GM19035 (cell line): ENCODE results near the gene PIGL.
A peak's percentile ranks its signal among the peaks of the same experiment; 100 is the strongest.
"Not testable (repeated sequence)": the region's sequence is repeated elsewhere in the genome, so short reads cannot be mapped to it uniquely, and the experiment has no call there.

Experiments used
- ATAC-seq: cut with Tn5 transposase; IDR thresholded peaks from one replicate; pipeline ENCODE4 v1.9.1; 2021; ENCODE audit not compliant: unreplicated experiment

Gene PIGL

DNA sequence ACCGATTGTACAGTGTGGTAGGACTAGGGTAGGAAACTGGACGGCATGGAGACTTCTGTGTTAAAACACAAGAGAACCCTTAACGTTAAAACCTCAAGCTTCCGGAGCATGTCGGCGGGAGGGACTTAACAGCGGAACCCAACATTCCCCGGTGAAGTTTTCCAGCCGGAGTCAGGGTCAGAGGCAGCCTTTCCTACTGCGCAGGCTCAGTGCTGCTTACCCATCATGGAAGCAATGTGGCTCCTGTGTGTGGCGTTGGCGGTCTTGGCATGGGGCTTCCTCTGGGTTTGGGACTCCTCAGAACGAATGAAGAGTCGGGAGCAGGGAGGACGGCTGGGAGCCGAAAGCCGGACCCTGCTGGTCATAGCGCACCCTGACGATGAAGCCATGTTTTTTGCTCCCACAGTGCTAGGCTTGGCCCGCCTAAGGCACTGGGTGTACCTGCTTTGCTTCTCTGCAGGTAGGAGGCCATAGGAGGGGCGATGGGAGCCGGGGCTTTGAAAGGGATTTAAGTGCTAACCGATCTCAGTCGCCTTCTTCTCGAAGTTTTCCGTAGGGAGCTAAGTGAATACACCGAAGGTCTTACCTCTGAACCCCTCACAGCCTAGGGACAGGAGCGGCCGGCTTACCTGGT is at the start of gene PIGL:
TSS of gene PIGL (plus strand) at position 209 of the 634 bp plus-strand sequence. CDS start at position 226, 17 bp downstream.
- peak; percentile 44 for ATAC-seq

DNA sequence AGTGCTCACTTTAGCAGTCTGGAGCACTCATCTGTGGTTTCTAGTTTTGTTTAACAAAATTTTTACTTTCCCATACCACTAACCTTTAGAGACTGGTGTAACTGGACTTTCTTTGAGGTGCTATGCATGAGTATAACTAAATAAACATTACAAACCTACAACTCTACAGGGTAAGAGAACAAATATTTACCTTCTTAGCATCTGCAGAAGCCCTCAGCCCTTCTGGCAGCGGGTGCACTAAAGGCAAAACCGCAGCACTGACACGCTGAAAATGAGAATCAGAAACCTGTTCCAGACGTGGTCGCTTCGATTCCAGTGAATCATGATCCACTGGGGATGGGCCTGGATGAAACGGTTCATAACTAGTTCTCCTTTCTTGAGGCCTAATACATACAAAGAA is 45.4 kb upstream of the PIGL start:
- no peak for ATAC-seq

DNA sequence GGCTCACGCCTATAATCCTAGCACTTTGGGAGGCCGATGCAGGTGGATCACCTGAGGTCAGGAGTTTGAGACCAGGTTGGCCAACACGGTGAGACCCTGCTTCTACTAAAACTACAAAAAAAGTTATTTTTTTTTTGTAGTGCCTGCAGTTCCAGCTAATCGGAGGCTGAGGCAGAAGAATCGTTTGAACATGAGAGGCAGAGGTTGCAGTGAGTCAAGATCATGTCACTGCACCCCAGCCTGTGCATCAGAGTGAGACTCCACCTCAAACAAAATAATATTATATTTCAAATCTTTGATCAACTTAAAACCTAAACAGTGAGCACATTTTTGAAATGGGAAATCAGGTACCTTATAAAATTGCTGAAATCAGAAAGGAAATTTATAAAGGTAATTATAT is 38.2 kb upstream of the PIGL start:
- ATAC-seq = no peak

DNA sequence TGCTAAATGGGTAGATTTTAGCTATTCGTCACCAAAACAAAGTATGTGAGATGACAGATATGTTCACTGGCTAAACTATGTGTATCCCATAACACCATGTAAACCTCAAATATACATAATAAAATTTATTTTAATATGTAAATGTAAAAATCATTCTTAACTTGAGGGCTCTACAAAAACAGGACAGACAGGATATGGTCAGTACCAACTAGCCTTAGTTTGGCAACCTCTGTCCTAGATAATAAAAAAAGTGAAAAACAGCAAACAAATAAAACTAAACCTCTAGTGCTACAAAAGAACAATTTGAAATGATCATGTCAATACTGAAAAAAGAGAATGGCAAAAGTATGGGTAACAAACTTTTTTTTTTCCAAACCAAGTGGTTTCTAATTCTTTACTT is 35.4 kb upstream of the PIGL start:
- no peak for ATAC-seq

DNA sequence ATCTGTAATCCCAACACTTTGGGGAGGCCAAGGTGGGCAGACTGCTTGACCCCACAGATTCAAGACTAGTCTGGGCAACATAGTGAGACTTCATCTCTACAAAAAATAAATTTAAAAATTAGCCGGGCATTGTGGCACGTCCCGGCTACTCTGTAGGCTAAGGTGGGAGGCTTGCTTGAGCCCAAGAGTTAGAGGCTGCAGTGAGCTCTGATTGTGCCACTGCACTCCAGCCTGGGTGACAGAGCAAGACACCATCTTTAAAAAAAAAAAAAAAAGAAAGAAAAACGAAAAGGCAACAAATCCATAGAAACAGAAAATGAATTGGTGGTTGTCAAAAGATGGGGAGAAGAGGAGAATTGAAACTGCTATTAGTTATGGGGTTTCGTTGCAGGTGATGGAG is 29.4 kb upstream of the PIGL start:
- no peak for ATAC-seq

DNA sequence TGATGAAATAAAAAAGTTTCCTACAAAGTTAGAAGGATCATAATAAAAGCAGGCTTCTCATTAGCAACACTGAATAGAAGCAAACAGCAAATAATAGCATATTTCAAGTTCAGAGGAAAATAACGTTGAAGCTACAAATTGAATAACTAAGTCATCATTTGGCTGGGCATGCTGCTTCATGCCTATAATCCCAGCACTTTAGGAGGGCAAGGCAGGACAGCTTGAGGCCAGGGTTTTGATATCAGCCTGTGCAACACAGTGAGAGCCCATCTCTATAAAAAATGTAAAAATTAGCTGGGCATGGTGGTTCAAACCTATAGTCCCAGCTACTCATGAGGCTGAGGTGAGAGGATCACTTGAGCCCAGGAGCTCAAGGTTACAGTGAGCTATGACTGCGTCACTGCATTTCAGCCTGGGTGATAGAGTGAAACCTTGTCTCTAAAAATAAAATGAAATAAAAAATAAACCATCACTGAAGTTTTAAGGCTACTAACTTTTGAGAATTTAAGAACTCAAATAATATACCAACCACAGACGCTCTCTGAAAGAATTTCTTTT is 27.1 kb upstream of the PIGL start:
- no peak for ATAC-seq

DNA sequence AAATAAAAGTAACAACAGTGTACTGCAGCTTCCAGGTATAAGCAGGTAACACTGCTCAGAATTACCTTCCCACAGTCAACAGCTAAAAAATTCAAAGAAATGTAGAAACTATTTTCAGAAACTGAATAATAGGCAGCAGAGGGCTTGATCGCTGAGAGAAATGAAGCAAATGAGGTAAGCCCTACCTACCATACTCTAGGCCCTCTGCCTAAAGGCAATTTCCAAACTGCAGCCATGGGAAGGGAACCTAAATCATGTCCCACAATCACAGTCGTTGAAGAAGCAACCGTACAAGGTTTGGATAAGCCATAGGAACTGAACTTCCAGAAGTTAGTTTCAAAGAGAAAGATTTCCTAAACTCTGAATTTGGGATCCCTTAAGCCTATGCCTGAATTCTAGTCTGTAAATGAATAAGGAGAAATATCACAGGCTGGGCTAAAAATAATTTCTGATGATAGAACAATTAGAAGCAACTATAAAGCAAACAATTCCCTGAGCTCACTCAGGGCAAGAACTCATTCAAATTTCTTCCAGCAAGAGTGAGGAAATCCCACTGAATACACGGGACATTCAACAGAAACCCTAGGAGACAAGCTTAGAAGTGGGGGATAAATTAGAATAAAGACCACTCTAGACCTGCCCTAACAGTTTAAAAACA is 26.2 kb upstream of the PIGL start:
- ATAC-seq = no peak

DNA sequence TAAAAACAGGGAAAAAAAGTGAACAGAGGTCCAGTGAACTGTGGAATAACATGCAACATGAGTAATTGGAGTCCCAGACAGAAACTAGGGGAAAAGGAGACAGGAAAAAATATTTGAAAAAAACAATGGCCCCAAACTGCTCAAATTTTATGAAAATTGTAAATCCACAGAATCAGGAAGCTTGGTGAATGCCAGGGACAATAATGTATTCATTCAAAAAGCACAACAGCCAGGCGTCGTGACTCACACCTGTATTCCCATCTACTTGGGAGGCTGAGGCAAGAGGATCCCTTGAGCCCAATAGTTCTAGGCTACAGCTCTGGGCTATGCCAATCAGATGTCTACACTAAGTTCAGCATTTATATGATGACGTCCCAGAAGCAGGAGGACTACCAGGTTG is 25.4 kb upstream of the PIGL start:
- ATAC-seq = no peak

DNA sequence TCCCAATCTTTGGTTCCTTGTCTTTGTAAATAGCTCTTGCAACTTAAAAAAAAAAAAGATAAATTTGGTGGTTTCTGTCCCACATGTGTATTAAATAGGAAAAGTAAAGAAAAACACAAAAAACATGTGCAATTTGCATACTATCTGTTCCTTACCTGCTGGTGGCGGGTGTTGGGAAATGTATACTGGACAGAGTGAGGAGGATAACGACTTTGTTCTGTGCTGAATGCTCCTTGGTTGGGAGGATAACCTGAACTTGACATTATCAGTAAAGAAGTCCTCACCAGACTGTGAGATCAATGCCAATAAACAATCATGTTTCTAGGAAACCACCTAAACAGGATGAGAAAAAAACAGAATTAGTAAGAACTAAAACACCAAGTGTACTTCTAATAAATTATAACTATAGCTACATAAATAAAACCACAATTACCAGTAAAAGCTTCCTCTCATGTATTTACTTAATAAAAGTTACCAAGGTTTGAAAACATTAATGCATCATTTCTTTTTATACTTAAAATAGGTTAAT is 22.6 kb upstream of the PIGL start:
- not testable (repeated sequence) for ATAC-seq

DNA sequence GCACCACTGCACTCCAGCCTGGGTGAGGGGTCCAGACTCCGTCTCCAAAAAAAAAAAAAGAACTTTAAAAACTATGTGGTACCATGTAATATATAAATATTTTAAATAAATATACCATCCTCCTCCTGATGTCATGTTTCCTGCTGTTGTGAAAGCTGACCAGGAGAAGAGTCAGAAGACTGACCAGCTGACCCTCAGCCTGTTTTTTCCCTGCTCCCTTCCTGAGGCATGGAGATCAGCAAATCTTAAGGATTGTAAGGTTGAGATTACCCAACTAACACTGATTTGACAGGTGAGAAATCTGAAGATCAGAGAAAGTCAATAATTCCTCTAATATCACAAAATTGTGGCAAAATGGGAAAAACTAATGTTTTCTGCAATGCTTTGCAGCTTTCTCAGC is 19.7 kb upstream of the PIGL start:
- ATAC-seq = no peak

DNA sequence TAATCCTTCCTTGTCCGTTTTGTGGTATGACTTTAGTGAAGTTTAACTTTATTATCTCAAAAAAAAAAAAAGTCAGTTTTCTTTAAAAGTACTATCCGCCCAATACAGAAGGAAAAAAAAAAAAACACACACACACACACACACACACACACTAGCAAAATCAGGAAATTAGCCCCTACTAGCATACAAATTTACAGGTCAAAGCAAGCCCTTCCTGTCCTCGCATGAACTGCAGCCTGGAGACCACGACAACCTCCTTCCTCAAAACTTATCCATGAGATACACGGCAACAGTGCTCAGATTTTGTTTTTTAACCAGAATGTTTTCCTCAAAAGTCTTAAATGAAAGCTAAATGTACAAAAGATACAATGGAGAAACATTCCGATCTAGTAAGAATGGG is 17.9 kb upstream of the PIGL start:
- ATAC-seq = no peak

DNA sequence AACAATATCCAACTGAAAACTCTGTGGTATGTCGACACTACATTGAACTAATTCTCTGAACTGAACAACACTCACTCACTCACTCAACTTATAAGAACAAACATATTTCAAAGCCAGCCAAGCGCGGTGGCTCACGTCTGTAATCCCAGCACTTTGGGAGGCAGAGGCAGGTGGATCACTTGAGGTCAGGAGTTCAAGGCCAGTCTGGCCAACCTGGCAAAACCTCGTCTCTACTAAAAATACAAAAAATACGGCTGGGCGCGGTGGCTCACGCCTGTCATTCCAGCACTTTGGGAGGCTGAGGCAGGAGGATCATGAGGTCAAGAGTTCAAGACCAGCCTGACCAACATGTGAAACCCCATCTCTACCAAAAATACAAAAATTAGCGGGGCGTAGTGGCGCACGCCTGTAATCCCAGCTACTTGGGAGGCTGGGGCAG is 15.3 kb upstream of the PIGL start:
- ATAC-seq = not testable (repeated sequence)

DNA sequence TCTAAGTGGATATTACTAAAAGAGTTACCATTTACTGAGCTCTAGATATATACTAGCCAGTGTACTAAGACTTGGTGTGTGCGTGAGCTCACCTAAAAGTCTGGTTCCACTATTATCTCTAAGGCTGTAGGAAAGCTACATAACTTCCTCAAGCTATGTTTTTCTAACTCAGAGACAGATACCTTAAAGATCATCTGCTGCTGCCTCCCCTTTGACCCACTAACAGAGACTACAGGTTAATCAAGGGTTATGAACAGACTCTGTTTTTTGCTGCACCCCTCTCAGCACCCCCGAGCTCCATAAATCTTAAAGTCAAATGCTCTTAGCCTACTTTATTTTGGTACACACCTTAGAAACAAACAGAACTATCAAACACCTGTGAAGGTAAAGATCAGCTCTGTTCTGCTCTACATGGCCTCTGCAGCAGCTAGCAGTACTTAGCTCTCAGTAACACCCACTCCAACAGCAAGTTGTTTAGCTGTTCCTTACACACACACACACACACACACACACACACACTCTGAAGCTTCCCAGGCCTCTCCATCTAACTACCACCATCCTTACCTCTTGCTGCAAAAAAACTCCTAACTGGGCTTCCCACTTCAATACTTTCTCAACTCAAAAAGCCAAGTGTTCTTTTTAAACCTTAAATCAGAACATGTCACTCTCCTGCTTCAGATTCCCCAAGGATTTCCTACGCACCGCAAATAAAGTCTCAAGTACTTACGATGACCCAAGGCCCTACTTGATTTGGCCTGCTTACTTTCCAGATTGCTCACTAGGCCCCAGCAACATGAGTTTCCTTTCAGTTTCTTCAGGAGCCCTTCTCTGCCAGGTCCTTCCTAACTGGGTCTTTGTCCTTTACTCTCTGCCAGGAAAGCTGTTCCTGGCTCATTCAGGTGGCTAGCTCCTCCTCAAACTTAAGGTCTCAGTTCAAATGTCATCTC is 14.2 kb upstream of the PIGL start:
- not testable (repeated sequence) for ATAC-seq

DNA sequence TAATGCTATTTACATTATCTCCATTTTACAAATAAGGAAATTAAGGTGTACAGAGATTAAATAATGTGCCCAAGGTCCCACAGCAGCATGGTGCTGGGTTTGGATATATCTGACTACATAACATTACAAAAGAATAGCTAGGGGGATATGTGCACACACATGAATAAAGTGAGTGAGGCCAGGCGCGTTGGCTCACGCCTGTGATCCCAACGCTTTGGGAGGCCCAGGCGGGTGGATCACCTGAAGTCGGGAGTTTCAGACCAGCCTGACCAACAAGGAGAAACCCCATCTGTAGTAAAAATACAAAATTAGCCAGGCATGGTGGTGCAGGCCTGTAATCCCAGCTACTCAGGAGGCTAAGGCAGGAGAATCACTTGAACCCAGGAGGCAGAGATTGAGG is 12.2 kb upstream of the PIGL start:
- ATAC-seq = not testable (repeated sequence)

DNA sequence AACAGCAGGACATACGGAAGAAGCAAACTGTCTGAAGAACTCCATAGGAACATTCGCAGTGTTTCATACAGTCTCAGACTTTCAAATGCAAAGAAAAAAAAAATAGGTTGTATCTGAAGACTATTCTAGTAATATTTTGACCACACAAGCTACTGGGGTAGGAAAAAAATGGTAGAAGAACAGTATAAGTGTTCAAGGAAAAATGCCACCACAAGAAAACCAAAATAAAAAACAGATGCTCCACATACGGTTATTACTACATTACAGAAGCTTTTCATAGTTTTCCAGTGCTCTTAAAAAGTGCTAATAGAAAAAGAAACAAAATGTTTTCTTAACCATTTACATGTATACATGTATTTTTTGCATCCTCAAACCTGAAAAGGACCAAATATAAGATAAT is 5.4 kb upstream of the PIGL start:
- no peak for ATAC-seq

DNA sequence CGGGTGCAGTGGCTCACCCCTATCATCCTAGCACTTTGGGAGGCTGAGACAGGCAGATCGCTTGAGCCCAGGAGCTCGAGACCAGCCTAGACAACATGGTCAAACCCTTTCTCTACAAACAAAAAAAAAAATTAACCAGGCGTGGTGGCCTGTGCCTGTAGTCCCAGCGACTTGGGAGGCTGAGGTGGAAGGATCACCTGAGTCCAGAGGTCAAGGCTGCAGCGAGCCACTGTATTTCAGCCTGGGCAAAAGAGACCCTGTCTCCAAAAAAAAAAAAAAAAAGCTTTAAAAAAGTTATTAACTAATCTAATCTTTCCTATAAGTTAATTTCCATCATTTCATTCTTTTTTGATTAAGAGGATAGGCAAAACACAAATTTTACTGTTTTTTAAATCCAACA is 4.2 kb upstream of the PIGL start:
- ATAC-seq = no peak

DNA sequence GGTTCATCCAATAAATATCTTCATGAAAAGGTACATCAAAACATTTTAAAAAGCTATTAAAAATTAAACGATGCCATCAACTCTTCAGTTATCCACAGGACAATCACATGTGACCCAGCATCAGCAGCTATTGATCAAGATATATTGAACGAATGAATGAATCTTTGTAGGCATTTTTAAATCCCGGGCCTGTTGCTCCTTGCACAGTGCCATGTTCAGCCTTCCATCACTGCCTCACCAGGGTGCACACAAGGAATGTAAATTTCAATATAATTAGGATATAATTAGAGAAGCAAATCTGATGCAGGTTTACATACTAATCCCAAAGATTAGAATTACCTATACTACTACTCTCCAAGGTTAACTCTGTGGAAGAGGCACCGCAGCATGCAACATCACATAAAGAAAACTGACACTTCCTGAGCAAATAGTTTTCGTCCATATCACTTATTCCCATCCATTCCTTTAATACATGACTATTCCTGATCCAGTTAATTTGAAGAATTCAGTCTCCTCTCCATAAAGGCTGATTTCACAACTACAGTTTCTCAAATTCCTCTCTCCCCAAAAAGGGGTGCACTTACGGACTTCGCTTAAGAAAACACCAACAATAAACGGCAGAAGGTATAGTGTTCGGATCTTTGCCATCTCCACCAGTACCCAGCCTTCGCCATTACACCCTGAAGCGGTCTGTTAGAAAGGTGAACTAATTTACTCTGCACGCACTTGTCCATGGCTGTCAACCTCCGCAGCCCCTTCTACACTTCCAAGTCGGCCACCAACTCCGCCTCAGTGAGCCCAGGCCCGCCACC is 2.6 kb upstream of the PIGL start:
- ATAC-seq = no peak

DNA sequence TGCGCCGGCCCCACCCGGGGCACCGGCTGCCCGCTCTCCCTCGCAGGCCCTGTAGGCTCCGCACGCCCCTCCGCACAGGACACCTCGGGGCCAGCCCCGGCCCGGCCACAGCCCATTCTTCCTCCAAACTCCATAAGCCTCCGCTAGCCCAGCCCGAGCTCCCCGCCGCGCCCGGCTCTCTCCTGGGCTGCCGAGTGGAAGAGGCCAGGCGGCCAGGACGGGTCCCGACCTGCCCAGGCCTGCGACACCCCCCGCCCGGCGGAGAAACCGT is 2.1 kb upstream of the PIGL start:
- peak; percentile 45 for ATAC-seq

DNA sequence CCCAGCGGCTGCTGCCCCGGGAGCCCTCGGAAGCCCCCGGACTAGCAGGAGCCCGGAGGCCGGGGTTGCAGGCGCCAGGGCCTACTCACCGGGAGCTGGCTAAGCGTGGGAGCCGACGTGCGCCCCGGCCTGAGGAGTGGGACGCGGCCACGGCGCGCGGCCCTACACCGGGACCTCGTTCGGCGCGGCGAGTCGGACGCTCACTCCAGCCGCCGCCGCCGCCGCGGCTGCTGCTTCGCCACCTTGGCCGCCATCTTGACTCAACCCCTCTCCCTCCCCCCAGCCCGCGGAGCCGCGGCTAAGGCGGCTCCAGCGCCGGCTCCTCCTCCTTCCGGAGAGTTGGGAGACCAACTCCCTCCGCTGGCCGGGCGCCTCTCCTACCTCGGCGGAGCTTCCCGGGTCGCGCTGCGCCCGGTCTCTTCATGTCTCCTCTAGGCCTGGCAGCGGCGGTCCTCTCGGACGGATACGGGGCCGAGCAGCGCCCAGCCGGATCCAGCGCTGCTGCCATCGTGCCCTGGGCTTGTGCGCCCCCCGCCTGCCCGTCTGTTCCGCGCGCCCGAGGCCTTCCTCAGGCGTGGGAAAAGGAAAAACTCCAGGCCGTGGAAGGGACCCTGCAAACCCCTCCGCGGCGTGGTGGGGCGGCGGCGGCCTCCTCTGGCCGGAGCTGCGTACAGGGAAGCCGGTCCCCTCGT is 1.6 kb upstream of the PIGL start, which contains the start of gene NCOR1:
TSS of gene NCOR1 (minus strand) at position 262 of the 692 bp plus-strand sequence. CDS start 20,965 bp downstream, outside the sequence.
- peak; percentile 64 for ATAC-seq

DNA sequence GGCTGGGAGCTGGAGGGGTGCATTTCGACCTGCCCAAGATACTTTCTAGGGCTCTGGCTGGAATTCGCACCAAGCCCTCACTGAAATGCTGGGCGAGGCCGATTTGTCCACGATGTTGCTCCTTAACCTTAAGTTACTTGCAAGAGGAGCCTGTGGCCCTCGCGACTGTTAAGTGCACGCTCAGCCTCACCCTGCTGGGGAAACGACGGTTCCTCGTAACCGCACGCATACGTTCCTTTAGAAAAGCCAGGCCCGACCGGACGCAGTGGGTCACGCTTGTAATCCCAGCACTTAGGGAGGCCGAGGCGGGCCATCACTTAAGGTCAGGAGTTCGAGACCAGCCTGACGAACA is 1.1 kb upstream of the PIGL start:
- no peak for ATAC-seq
